ENCODE measurements around the gene DSCAM.

- TF ChIP-seq, protein P1, sequence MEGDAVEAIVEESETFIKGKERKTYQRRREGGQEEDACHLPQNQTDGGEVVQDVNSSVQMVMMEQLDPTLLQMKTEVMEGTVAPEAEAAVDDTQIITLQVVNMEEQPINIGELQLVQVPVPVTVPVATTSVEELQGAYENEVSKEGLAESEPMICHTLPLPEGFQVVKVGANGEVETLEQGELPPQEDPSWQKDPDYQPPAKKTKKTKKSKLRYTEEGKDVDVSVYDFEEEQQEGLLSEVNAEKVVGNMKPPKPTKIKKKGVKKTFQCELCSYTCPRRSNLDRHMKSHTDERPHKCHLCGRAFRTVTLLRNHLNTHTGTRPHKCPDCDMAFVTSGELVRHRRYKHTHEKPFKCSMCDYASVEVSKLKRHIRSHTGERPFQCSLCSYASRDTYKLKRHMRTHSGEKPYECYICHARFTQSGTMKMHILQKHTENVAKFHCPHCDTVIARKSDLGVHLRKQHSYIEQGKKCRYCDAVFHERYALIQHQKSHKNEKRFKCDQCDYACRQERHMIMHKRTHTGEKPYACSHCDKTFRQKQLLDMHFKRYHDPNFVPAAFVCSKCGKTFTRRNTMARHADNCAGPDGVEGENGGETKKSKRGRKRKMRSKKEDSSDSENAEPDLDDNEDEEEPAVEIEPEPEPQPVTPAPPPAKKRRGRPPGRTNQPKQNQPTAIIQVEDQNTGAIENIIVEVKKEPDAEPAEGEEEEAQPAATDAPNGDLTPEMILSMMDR (IDR thresholded peaks at IDR 0.05) = no peak
- TF ChIP-seq POLR2A (IDR thresholded peaks at IDR 0.05) = no peak
Measured at GRCh38 chr21:40852563-40852962, 5.6 kb upstream of the DSCAM start.

Data from uterus (tissue), 2 donors.